ENCODE results near the gene C17orf75. TPM values are rescaled to one million over a fixed set of nuclear protein-coding genes. Genes with fewer than 3 reads are reported as not detected.

Gene C17orf75
- total and polyA plus RNA-seq, 2 of the 8 experiments (the other 6 are each of a cell fraction or from before 2014, with no cell fraction given), result 15.8 to 42.6 TPM

- 93% methylated on average over 4 of the region's 8 CpGs; no CpG with 5 or more reads in 1 of the 2 experiments for WGBS, 2 experiments (ENCODE audit: extremely low coverage in 1 of 2, insufficient coverage in 1 of 2, insufficient read length in 1 of 2, insufficient replicate concordance in 2 of 2, low coverage in 1 of 2, low lambda C conversion rate in 2 of 2, missing lambda C conversion rate in 1 of 2)
- H3K36me3 ChIP-seq (ENCODE audit: control insufficient read depth in 2 of 4, insufficient read depth in 4 of 4, low read length in 3 of 4), result peaks cover 0 to 5% (median 0%) of the 10 kb centered on the region in 4 experiments; a peak in 1 of 8 replicates
- CTCF ChIA-PET (ENCODE audit: partially characterized antibody), result interaction anchor here (1.0 to 13.3 kb wide), 15 partner anchors 10 to 119 kb away, joined by 3 to 170 read pairs (median 12); partner anchors contain the start of gene RHBDL3
These were observed 23.9 kb downstream of the C17orf75 start for GRCh38 chr17:32318071-32318470.

More at GRCh38 chr17:32318071-32318470, 23.9 kb downstream of the C17orf75 start:
- Histone ChIP-seq H3K4ac (replicated peaks; ENCODE audit: insufficient read length, low read depth, low read length) (no peak overlapping the region), H4K8ac (ENCODE audit: extremely low read depth, insufficient read depth, low read length) (no peak overlapping the region), H4K91ac (replicated peaks; ENCODE audit: insufficient read length, low read length) (no peak overlapping the region), H3K9me3 (ENCODE audit: insufficient read depth in 2 of 2, low read depth in 1 of 2, low read length in 1 of 2) (no peaks in the 10 kb centered on the region), H3K14ac (ENCODE audit: insufficient read length) (no peak overlapping the region), H4K20me1 (replicated peaks in 1 of 2; ENCODE audit: control insufficient read depth in 1 of 2, insufficient read depth in 2 of 2, low read length in 2 of 2) (no peaks in the 10 kb centered on the region), H3K27me3 (replicated peaks in 1 of 4; ENCODE audit: control insufficient read depth in 3 of 4, extremely low read depth in 1 of 4, insufficient read depth in 3 of 4, low read length in 3 of 4) (no peaks in the 10 kb centered on the region), H2AFZ (ENCODE audit: low read length) (no peak overlapping the region), H3K23me2 (ENCODE audit: low read depth, low read length) (no peaks in the 10 kb centered on the region), H3K79me1 (ENCODE audit: low read depth, low read length) (no peaks in the 10 kb centered on the region), H2BK15ac (ENCODE audit: low read length) (no peak overlapping the region), H3K23ac (ENCODE audit: insufficient read length) (no peak overlapping the region), H3K4me2 (ENCODE audit: insufficient read depth in 1 of 2, low read depth in 2 of 2, low read length in 2 of 2) (no peak overlapping the region), H3K79me2 (ENCODE audit: control insufficient read depth in 1 of 2, insufficient read depth in 2 of 2, low read length in 2 of 2) (no peaks in the 10 kb centered on the region), H2BK120ac (replicated peaks; ENCODE audit: low read depth, low read length) (no peak overlapping the region), H2BK12ac (ENCODE audit: low read depth, low read length) (0 out of 2 replicates have a peak overlapping the region, but pooled peaks have one; percentile 27), H4K5ac (ENCODE audit: insufficient read length, low read depth, low read length) (no peak overlapping the region), H2BK5ac (ENCODE audit: low read depth, low read length) (no peak overlapping the region), H3K4me1 (replicated peaks in 1 of 4; ENCODE audit: control insufficient read depth in 3 of 4, insufficient read depth in 4 of 4, low read length in 3 of 4) (peaks cover 0 to 6% (median 1%) of the 10 kb centered on the region in 4 experiments; a peak in 2 of 7 replicates), H2BK20ac (ENCODE audit: low read length) (0 out of 2 replicates have a peak overlapping the region, but pooled peaks have one; percentile 48), H2AK5ac (ENCODE audit: low read depth, low read length) (no peak overlapping the region), H3K56ac (replicated peaks; ENCODE audit: insufficient read length, low read depth, low read length) (no peak overlapping the region), H3K4me3 (ENCODE audit: extremely low read depth in 1 of 4, insufficient read depth in 2 of 4, low read depth in 3 of 4, low read length in 4 of 4) (no peak overlapping the region), H3K18ac (ENCODE audit: extremely low read depth, low read length) (no peak overlapping the region), H3K9ac (replicated peaks in 1 of 4; ENCODE audit: extremely low read depth in 1 of 4, low read depth in 3 of 4, low read length in 3 of 4) (no peak overlapping the region), H3K27ac (ENCODE audit: low read depth, low read length) (no peak overlapping the region)
- POLR2A ChIA-PET (ENCODE audit: partially characterized antibody), result interaction anchor here (0.8 kb wide), 1 partner anchor 29 kb away, joined by 3 read pairs; no protein-coding TSS in a partner anchor
- TF ChIP-seq BCL11A (IDR thresholded peaks at IDR 0.05; ENCODE audit: low read depth in 2 of 2, low read length in 2 of 2) (no peak), GTF2F1 (IDR thresholded peaks at IDR 0.05; ENCODE audit: borderline replicate concordance, low read depth, low read length) (no peak)
- DNase-seq (ENCODE audit: low read depth in 1 of 2, low spot score in 2 of 2), result no peak
- no peak for FAIRE-seq
